ENCODE data around the gene LTBP3.

LTBP3 gene

DNA sequence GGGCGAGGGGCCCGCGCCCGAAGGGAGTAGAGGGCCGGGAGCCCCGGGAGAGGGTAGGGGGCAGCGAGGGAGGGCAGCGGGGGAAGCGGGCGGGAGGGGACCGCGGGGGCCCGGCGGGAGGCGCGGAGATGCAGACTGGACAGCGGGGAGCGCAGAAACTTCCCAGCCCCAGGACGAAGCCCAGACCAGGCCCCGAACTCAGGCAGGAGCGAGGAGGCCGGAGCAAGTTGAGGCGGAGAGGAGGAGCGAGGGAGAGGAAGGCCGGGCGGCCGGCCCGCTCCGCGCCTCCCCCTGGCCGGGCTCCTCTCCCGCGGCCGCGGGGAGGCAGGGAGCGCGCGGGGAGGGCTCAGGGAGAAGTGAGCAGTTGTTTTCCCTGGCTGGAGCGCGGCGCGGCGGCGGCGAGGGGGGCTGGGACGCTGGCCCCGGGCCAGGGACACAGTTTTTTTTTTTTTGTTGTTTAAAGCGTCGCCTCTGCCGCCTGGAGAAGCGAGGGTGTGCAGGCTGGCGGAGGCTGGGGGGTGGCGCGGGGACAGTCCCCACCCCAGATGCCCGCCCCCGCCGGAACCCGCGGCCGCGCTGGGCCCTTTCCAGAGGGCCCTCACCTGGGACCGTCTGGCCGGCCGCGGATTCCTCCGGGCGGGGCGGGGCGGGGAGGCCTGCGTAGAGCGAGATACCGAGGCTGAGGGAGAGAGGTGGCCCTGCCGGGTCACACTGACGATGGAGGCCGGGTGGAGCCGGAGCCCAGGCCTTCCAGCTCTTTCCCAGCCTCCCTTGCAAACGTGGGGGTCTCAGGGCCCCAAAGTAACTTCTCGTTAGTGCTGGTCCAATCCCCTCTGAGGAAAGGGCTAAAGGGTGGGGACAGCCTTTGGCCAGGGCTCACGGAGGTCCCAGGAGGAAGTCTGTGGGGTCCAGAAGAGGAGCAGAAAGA is at the start of gene LTBP3:
Gene LTBP3 (minus strand): TSS at position 358 of the 928 bp plus-strand sequence. CDS start 400 bp downstream, outside the sequence.
- in situ Hi-C loops (cut with MboI; ENCODE audit: low sequenced_read_pairs), result no loop called here

DNA sequence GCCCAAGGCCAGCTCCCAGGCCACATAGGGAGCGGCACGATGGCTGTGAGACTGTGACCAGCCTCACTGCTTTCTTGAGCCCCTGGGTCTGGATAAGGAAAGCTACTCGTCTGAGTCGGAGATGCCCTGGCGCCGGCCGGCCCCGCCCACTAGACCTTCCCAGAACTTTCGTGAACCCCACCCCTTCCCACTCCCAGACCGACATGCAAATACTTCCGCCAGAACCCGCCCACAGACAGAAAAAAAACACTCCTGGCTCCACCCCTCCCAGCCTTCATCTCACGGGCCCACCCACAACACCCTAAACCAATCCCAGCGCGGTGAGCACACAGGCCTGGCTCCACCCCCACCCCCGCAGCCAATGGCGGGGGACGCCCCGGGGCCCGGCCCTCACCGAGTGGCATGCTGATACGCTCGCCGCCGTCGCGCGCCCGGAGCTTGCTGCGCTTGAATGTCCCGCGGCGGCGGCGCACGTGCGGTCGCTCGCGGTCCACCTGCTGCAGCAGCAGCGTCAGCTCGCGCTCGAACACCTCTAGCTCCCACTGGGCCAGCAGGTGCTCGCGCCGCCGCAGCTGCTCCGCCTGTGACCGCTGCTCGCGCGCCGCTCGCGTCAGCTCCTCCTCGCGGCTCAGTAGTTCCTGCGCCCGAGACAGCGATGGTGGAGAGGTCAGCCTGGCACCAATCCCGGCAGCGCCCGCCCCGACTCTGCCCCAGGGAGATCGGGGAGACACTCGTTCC is 48.9 kb upstream of the LTBP3 start:
- in situ Hi-C loops (cut with MboI; ENCODE audit: low sequenced_read_pairs), result no loop called here

DNA sequence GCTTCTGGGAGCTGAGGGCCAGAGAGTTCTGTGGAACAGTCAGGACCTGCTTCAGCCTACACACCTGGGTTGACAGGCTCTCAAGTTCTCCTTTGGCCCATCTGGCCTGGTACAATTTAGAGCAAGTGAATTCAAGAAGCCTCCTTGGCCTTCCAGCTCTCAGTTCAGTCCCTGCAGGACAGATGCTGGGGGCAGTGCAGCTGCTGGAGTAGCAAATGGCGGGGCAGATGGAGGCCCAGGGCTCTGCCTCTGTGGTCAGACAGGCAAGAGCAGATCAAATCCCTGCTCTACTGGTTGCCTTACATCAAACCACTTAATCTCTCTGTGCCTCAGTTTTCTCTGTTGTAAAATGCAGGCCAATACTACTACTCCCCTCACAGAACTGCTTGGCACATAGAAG is 46.1 kb upstream of the LTBP3 start:
- in situ Hi-C loops (cut with MboI; ENCODE audit: low sequenced_read_pairs), result no loop called here

DNA sequence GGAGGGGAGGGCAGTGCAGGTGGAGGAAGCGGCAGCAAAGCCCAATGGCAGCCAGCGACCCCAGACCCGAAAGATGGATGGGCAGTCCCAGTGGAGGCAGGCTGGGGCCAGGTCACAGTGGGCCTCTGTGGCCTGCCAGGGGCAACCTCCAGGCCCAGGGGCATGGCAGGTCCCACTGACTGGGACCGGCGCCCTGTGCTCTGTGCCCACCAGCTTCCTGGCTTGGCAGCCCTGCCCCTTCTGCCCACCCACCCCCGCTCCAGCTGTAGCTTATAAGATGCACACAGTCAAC is 41.7 kb upstream of the LTBP3 start:
- in situ Hi-C loops (cut with MboI; ENCODE audit: low sequenced_read_pairs), result no loop called here

DNA sequence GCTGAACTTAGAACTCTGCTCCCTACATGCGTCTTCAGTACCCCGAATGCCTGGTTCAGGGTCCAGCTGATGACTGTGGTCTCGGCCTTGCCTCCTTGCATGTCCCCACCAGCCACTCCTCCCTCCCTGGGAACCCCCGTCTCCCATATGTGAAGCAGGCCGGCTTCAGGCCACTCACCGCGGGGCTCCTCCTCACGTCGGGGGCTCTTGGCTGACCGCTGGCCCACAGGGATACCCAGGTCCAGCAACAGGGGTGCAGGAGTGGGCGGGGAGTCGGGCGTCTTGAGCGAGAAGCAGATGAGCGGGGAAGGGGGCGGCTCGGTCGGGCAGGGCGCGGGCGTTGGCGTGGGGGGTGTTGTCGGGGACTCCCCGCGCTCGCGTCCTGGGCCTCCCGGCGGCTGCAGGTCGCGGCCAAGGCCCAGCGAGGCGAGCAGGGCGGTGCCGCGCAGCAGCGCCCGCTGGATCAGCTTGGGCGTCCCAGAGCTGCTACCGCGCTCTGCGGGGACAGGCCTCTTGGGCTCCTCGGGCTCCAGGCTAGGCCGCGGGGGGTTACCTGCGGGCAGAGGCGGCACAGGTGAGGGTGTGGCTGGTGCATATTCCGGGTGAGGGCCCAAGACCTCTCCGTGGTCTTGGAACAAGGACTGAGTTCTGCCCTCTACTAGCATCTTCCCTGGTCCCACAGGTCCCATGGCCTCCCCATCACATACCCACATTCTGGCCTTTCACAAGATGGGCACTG is 41.2 kb upstream of the LTBP3 start:
- in situ Hi-C loops (cut with MboI; ENCODE audit: low sequenced_read_pairs), result no loop called here

DNA sequence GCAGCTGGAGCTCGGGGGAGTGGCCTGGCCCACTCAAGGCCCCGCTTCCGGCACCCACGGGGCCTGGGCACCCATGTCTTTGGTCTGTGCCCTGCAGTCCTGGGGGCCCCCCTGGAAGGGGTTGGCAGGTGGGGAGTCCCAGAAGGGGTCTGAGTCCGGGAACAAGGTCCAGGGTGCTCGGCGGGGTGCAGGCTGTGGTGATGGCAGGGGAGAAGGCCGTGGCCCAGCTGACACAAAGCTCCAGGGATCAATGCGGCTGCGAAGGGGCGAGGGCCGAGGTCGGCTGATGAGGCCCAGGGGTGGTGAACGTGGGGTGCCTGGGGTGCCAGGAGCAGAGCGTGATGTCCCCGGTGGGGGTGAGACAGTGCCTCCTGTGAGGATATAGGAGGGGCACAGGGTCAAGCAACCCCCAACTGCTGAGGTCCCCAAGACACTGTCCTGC is 40.1 kb upstream of the LTBP3 start:
- in situ Hi-C loops (cut with MboI; ENCODE audit: low sequenced_read_pairs), result no loop called here

DNA sequence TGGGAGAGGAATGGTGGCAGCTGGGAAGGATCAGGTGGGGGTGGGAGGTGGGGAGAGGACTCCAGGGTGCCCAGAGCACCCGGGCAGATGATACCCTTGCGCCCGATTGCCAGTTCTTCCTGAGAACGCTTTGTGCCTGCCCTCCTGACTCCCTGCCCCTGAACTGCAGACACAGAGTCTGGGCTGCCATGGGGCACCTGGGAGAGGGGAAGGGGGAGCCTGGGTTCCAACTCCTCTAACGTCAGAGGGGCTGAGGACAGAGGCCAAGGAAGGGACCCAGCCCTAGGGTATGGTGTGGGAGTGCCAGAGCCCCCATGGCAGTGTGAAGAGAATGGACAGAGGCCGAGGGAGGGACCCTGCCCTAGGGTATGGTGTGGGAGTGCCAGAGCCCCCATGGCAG is 38.4 kb upstream of the LTBP3 start:
- in situ Hi-C loops (cut with MboI; ENCODE audit: low sequenced_read_pairs), result no loop called here

DNA sequence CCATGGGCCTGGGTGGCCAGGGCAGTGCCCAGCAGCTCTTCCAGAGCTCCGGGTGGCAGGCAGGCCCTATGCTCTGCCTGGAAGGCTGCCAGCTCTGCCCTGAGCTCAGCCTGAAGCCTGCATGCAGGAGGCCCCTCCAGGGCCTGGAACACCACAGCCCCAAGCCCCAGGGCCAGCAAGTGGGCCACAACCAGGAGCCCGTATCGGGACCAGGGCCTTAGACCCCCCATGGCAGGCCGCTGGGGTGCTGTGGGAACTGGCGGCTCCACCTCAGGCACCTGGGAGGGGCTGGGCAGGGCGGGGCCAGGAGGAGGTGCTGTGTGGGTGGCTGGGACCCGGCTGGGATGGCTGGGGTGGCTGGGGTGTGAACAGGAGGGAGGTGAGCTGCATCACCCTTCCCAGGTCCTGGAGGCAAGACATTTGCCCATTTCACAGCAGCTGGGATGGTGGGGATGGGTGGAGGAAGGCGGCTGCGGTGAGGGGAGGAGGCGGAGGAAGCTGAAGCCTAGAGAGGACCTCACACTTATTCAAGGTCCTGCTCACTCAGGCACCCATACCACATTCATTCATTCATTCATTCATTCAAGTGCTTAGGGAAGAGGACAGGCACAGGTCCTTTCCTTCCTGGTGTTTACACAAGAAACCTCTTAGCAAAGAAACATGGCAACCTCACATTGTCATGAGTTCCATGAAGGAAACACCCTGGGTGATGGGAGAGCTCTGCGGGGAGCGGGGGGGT is 37.6 kb upstream of the LTBP3 start, which contains the start of gene KCNK7:
Gene KCNK7 (minus strand): TSS at position 258 of the 739 bp plus-strand sequence. CDS start 28 bp downstream, at position 230.
- in situ Hi-C loops (cut with MboI; ENCODE audit: low sequenced_read_pairs), result no loop called here

DNA sequence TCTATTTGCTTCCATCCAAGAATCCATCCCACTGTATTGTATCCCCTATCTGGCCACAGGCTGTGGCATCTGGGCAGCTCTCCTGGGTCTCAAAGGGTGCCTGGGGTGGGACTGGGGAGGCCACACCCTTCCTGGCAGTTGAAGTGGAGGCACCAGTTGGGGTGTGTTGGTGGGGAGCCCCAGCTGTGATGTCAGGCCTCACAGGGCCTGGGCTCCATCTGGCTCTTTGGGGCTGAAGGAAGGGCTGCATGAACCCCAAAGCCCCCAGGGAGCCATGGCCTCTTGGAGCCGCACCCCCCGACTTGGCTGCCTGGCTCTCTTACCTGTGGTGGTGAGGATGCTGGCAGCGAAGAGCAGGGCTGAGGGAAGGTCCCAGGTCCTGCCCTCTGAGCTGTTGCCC is 37.0 kb upstream of the LTBP3 start:
- in situ Hi-C loops (cut with MboI; ENCODE audit: low sequenced_read_pairs), result no loop called here

DNA sequence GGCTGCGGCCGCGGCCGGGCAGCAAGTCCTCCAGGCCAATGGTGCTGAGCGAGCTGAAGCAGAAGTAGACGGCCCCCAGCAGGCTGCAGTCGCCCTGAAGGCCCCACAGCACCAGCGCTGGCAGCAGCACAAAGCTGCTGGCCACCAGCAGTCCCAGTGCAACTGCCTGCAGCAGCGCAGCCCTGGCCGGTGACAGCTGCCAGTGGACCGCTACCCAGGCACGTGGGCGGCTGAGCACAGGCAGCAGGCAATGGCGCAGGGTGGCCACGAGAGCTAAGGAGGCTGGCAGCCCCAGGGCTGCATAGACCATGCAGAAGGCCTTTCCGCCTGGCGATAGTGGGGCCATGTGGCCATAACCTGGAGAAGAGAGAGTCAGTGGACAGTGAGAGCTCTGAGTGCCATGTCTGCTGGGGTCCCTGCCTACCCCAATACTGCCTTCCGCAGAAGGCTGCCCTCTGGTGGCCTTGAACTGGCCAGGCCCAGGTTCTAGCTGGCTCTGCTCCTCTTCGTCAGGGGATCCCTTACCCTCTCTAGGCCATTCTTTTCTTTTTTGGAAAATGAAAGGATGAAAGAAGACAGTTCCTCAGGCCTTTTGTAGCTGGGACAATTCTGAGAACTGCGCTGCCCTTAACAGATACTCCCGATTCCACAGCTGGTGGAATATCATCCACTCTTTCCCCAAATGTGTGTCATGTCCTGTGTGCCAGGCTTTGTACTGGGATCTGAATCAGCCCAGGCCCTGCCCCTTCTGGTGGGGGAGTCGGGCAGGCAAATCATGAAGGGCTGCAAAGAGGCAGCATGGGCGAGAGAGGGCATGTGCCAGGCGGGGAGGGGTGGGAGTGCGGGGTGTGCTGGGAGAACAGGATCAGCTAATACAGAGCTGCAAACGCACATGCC is 35.6 kb upstream of the LTBP3 start:
- in situ Hi-C loops (cut with MboI; ENCODE audit: low sequenced_read_pairs), result no loop called here

DNA sequence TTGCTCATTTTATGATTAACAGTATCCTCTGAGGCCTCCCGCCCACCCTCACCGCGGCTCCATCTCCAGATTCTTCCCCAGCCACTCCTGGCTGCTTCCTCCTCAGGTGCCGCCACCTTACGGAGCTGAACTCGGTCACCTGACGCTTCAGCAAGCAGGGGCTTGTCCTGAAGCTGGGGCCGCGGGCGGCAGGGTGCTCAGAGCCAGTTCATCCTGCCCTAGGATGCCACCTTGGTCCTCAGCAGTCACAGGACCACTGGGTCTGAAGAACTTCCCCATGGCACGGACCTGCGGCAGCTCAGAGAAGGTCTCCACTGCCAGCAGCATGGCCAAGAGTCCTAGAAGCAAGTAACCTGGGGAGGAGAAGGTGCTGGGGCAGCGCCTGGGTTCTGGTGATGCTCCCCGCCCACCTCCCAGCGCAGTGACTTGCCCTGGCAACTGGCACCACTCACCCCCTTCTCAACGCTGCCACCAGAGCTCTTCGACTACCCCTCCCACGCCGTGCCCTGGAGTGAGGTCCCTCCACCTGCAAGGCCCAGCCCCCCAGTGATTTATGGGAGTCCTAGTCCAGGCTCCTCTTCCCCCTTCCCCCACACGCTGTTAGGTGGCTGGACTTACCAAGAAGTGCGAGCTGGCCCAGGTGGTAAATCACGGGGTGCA is 34.8 kb upstream of the LTBP3 start:
- in situ Hi-C loops (cut with MboI; ENCODE audit: low sequenced_read_pairs), result no loop called here

DNA sequence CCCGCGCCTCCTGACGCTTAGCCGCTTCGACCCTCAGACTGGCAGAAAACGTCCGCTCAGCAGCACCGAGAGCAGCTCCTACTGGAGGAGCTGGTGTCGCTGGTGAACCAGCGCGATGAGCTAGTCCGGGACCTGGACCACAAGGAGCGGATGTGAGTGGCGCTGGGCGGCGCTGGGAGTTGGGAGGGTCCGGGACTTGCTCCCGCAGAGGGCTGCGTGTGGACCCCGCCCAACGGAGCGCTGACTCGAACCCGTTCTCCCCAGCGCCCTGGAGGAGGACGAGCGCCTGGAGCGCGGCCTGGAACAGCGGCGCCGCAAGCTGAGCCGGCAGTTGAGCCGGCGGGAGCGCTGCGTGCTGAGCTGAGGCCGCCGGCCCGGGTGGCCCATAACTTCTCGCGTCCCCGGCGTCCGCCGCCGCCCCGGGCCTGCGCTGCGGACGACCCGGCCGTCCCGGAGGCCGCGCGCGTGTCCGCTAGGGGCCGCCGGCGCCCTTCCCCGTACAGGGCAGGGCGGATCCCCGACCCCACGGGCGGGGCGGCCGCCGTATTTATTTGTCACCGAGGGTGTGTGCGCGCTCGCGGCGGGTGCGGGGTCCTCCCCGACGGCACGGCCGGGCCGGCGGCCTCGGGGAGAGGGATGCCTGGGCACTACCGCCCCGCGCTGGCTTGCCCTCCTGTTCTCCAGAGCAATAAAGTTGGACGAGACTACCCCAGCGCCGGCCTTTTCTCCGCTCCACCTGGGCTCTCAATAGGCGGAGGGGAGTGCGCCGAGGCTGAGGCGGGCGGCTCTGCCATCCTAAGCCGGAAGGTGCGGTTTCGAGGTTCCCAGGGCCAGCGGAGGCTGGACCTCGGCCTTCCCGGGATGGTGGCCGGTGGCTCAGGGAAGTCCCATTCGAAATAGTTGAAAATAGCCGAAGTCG is 34.0 kb upstream of the LTBP3 start:
- in situ Hi-C loops (cut with MboI; ENCODE audit: low sequenced_read_pairs), result no loop called here

DNA sequence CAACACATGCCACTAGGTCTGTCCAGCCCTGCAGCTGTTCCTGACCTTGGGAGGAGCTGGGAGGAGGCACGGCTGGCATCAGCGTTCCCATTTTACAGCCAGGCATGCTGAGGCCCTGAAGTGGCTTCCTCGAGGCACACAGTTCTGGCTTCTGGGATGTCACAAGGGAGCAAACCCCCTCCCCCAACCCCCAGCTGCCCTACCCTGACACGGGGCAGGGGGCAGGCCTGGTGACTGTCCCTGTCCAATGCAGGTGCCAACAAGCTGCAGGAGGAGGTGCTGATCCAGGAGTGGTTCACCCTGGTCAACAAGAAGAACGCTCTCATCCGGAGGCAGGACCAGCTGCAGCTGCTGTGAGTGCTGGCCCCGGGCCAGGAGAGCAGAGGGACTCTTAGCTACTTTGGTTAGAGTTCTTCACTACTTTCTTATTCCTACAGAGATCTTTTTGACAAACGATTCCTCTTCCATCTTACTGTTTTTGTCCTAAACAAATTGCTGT is 32.1 kb upstream of the LTBP3 start:
- in situ Hi-C loops (cut with MboI; ENCODE audit: low sequenced_read_pairs), result no loop called here

DNA sequence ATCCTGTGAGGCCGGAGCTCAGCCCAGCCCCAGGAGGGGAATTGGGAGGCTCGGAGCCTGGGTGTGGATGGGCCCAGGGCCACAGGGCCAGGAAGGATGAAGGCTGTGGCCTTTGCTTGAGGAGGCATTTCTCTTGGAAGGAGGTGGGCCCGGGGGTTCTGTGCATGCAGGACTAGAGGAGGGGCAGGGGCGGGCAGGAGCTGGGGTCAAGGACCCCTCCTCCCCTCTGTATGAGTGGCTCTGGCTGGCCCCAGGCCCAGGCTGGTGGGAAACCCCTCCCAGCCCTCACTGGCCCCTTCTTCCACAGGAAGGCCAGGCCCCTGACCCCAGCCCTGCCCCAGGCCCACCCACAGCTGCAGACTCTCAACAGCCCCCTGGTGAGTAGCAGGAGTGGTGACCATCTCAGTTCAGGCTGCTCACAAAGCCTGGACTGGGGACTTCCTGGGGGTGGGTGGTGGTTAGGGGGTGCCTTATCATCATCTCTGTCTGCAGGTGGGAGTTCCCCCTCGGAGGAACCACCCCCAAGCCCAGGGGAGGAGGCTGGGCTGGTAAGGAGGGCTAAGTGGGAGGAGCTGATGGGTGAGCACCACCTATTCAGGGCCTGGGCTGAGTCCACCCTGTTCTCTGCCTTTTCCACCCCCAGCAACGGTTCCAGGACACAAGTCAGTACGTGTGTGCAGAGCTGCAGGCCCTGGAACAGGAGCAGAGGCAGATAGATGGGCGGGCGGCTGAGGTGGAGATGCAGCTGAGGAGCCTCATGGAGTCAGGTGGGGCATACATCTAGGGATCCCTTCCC is 31.5 kb upstream of the LTBP3 start:
- in situ Hi-C loops (cut with MboI; ENCODE audit: low sequenced_read_pairs), result no loop called here

DNA sequence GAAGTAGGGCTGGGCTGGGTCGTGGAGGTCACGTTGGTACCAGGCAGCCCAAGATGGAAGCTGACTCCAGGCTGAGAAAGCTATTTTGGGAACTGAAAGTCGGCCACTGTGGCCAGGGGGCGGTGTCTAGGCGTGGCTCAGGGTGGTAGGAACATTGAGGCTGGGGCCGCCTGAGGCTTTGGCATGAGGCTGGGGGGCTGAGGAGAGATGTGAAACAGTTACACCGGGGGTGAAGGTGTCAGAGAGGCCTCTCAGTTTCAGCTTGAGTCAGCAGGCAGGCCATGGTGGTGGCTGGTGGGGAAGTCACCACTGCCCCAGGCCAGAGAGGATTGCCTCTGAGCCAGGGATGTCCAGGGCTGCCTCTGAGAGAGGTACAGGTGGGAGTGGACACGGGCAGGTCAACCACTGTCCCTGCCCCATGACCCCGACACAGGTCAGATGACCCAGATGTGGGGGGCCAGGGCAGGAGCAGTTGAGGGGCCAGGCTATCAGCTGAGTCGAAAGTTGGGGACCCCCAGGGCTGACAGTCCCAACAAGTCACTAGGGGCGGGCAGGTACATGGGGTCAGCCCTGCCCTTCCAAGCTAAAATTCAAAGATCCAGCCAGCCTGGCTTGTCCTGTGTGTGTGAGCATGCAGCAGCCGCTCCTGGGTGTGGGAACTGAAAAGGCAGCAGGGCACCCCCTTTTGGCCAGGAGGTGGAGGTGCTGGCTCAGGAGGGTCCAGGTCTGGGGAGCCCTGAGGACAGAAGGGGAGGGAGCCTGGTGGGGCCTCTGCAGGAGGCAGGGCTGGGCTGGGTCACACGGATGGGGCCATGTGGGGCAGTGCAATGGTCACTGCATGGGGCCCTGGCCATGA is 30.3 kb upstream of the LTBP3 start:
- in situ Hi-C loops (cut with MboI; ENCODE audit: low sequenced_read_pairs), result no loop called here

DNA sequence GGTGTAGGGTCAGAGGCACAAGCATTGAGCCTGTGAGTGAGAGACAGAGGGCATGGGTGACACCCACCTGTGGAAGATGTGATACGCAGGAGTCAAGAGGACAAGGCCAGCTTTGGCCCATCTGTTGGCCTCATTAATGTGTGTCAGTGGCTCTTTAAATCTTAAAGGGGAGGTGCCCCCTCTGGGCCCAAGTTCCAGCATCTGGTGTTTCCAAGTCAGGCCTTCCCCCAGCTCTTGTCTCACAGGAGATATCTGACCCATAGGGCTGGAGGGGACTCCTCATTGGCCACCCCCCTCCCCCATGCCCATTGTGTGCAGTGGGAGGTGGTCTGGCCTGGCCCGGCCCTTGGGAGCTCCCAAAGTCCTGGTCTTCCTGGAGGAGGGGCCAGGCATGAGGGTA is 28.5 kb upstream of the LTBP3 start:
- in situ Hi-C loops (cut with MboI; ENCODE audit: low sequenced_read_pairs), result no loop called here

Measured in HL-60/S4 treated with retinoic acid at 250 ng/mL for 4 days and 3 days (cell line).